Testis (tissue), 2 donors: ENCODE results near the gene CCL3.

Experiments
- CTCF ChIP-seq, 3 experiments: fragments of 450-650 bp in 2 of 3; fragments of 200-600 bp in 1 of 3; sonication (generic) in 1 of 3; IDR thresholded peaks; one replicate each; pipeline ENCODE4 v1.5.1; 2016 to 2019; ENCODE audit warnings: antibody characterized with exemption in 3 of 3, mild to moderate bottlenecking in 2 of 3, moderate library complexity in 1 of 3
- POLR2A ChIP-seq: fragments of 450-650 bp; IDR thresholded peaks from one replicate; pipeline ENCODE4 v1.6.1; 2017; ENCODE audit warnings: antibody characterized with exemption, mild to moderate bottlenecking, moderate library complexity

GRCh38 chr17:36128411-36128978, 38.6 kb upstream of the CCL3 start:
- no peak for TF ChIP-seq CTCF (IDR thresholded peaks at IDR 0.05)
- TF ChIP-seq POLR2A = no peak
